Fibroblast of lung (primary cell): ENCODE results near the gene NACA2. TPM values are rescaled to one million over a fixed set of nuclear protein-coding genes. Genes with fewer than 3 reads are reported as not detected.

ENCODE experiments used
- DNase-seq, 2 donors: peaks; one replicate each; pipeline versions ENCODE4 v3.0.0 to v3.0.0-alpha.2; 2010; ENCODE audit warnings: low read depth in 2 of 2
- H2AFZ ChIP-seq: 2 replicates; pipeline ENCODE4 v1.5.1; 2012; ENCODE audit warnings: low read length, control low read depth, inconsistent platforms
- H3K27ac ChIP-seq: 2 replicates; pipeline ENCODE4 v1.5.1; 2011; ENCODE audit warnings: low read length, control low read depth; ENCODE audit not compliant: insufficient read depth
- H3K27me3 ChIP-seq: 2 replicates; pipeline ENCODE4 v1.5.1; 2011; ENCODE audit warnings: mild to moderate bottlenecking, low read length; ENCODE audit not compliant: control insufficient read depth, insufficient read depth
- H3K36me3 ChIP-seq: 2 replicates; pipeline ENCODE4 v1.5.1; 2011; ENCODE audit warnings: low read length; ENCODE audit not compliant: control insufficient read depth, insufficient read depth
- H3K4me1 ChIP-seq: 2 replicates; pipeline ENCODE4 v1.5.1; 2011; ENCODE audit warnings: low read length; ENCODE audit not compliant: control insufficient read depth, insufficient read depth; ENCODE audit errors: extremely low read depth
- H3K4me2 ChIP-seq: 2 replicates; pipeline ENCODE4 v1.5.1; 2011; ENCODE audit warnings: low read length, control low read depth; ENCODE audit not compliant: insufficient read depth; ENCODE audit errors: extremely low read depth
- H3K4me3 ChIP-seq, 4 experiments: fragments of 200-600 bp in 1 of 4; sonication (generic) in 1 of 4; replicated peaks in 1 of 4; 2 replicates each; pipeline ENCODE4 v1.5.1; 2011 to 2016; ENCODE audit warnings: low read length in 4 of 4, low read depth in 3 of 4, mild to moderate bottlenecking in 3 of 4, control low read depth in 2 of 4, inconsistent platforms in 1 of 4, mixed read lengths in 1 of 4; ENCODE audit not compliant: insufficient read depth in 1 of 4; ENCODE audit errors: control extremely low read depth in 1 of 4
- H3K79me2 ChIP-seq: 2 replicates; pipeline ENCODE4 v1.5.1; 2012; ENCODE audit warnings: mild to moderate bottlenecking, low read length, inconsistent platforms; ENCODE audit not compliant: control insufficient read depth, insufficient read depth
- H3K9ac ChIP-seq: 2 replicates; pipeline ENCODE4 v1.5.1; 2011; ENCODE audit warnings: mild to moderate bottlenecking, low read length, control low read depth; ENCODE audit not compliant: insufficient read depth
- H3K9me3 ChIP-seq: 2 replicates; pipeline ENCODE4 v1.5.1; 2012; ENCODE audit warnings: low read depth, low read length; ENCODE audit not compliant: control insufficient read depth, insufficient read depth
- H4K20me1 ChIP-seq: 2 replicates; pipeline ENCODE4 v1.5.1; 2011; ENCODE audit warnings: low read length; ENCODE audit not compliant: control insufficient read depth, insufficient read depth; ENCODE audit errors: extremely low read depth
- EZH2 ChIP-seq: IDR thresholded peaks from 2 replicates; pipeline ENCODE4 v1.5.1; 2012; ENCODE audit warnings: low read length, control low read depth, mild to moderate bottlenecking; ENCODE audit errors: missing control alignments
- polyA plus RNA-seq, 2 donors: library from polyadenylated mRNA; depleted of rRNA in 1 of 2; stranded (reverse) in 1 of 2; unstranded in 1 of 2; fragments of >200 nt; gene quantifications; 2 replicates each; pipeline ENCODE4 v1.2.1, GENCODE V29; 2011 to 2012; ENCODE audit warnings: missing spikeins in 1 of 2
- total RNA-seq: library from RNA; depleted of rRNA; stranded (reverse); fragments of >200 nt; gene quantifications from 2 replicates; pipeline ENCODE4 v1.2.1, GENCODE V29; 2014
- TF ChIP-seq, protein P1 (sequence below), 2 donors: IDR thresholded peaks in 1 of 2; conservative IDR thresholded peaks in 1 of 2; 1 replicate in 1 of 2; 2 replicates in 1 of 2; pipeline ENCODE4 v1.5.1; 2011 to 2012; ENCODE audit warnings: low read length in 2 of 2, control low read depth in 1 of 2, inconsistent platforms in 1 of 2, low read depth in 1 of 2, mild to moderate bottlenecking in 1 of 2

Gene NACA2
- total and polyA plus RNA-seq, 2 donors (not counting 1 experiment from before 2014, with no cell fraction given) = not detected

DNA sequence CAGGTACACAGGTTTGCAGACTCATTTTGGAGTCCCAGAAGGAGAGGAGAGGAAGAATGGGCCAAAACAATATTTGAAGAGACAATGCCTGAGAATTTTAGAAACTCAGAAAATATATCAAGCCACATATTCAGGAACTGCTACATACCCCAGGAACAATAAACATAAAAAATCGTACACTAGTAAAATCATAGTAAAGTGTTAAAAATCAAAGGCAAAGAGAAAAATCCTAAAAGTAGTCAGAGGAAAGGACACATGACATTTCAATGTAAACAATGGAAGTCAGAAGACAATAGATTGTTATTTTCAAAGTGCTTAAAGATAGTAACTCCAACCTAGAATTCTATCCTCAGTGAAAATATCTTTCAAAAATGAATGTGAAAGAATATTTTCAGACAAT, 28.5 kb upstream of the NACA2 start:
- H3K36me3 ChIP-seq = no peaks in the 10 kb centered on the region
- H3K4me2 ChIP-seq = no peak overlapping the region
- no peak overlapping the region for H3K4me3 ChIP-seq
- no peaks in the 10 kb centered on the region for H4K20me1 ChIP-seq
- no peaks in the 10 kb centered on the region for H3K4me1 ChIP-seq
- no peaks in the 10 kb centered on the region for H3K27me3 ChIP-seq
- H3K27ac ChIP-seq = no peak overlapping the region
- TF ChIP-seq, protein P1, sequence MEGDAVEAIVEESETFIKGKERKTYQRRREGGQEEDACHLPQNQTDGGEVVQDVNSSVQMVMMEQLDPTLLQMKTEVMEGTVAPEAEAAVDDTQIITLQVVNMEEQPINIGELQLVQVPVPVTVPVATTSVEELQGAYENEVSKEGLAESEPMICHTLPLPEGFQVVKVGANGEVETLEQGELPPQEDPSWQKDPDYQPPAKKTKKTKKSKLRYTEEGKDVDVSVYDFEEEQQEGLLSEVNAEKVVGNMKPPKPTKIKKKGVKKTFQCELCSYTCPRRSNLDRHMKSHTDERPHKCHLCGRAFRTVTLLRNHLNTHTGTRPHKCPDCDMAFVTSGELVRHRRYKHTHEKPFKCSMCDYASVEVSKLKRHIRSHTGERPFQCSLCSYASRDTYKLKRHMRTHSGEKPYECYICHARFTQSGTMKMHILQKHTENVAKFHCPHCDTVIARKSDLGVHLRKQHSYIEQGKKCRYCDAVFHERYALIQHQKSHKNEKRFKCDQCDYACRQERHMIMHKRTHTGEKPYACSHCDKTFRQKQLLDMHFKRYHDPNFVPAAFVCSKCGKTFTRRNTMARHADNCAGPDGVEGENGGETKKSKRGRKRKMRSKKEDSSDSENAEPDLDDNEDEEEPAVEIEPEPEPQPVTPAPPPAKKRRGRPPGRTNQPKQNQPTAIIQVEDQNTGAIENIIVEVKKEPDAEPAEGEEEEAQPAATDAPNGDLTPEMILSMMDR (conservative IDR thresholded peaks at IDR 0.05 in 1 of 2, IDR thresholded peaks at IDR 0.05 in 1 of 2; ENCODE audit: low read depth in 1 of 2, low read length in 2 of 2) = no peak
- no peak for TF ChIP-seq EZH2
- no peaks in the 10 kb centered on the region for H3K9me3 ChIP-seq
- peak in 1 of 2 donors; percentile 31 for DNase-seq
- no peaks in the 10 kb centered on the region for H3K79me2 ChIP-seq
- no peak overlapping the region for H3K9ac ChIP-seq
- H2AFZ ChIP-seq = no peak overlapping the region

GRCh38 chr17:61618950-61619349, 27.9 kb upstream of the NACA2 start:
- TF ChIP-seq, protein P1 (conservative IDR thresholded peaks at IDR 0.05 in 1 of 2, IDR thresholded peaks at IDR 0.05 in 1 of 2; ENCODE audit: low read depth in 1 of 2, low read length in 2 of 2) = no peak
- no peak for TF ChIP-seq EZH2
- DNase-seq = no peak
- no peak overlapping the region for H3K4me3 ChIP-seq

GRCh38 chr17:61617330-61617729, 26.3 kb upstream of the NACA2 start:
- H3K4me1 ChIP-seq = no peaks in the 10 kb centered on the region
- no peak overlapping the region for H3K4me2 ChIP-seq
- H3K9ac ChIP-seq = no peak overlapping the region
- DNase-seq = peak in 1 of 2 donors; percentile 77
- H4K20me1 ChIP-seq = no peaks in the 10 kb centered on the region
- no peak overlapping the region for H2AFZ ChIP-seq
- H3K79me2 ChIP-seq = no peaks in the 10 kb centered on the region
- H3K4me3 ChIP-seq = no peak overlapping the region
- no peak for TF ChIP-seq EZH2
- TF ChIP-seq, protein P1 (conservative IDR thresholded peaks at IDR 0.05 in 1 of 2, IDR thresholded peaks at IDR 0.05 in 1 of 2; ENCODE audit: low read depth in 1 of 2, low read length in 2 of 2) = no peak
- H3K27me3 ChIP-seq = no peaks in the 10 kb centered on the region
- H3K27ac ChIP-seq = no peak overlapping the region
- no peaks in the 10 kb centered on the region for H3K9me3 ChIP-seq
- H3K36me3 ChIP-seq = no peaks in the 10 kb centered on the region

More at GRCh38 chr17:61618950-61619349, 27.9 kb upstream of the NACA2 start:
- H3K4me2 ChIP-seq = no peak overlapping the region
- H3K36me3 ChIP-seq = no peaks in the 10 kb centered on the region
- H3K9ac ChIP-seq = no peak overlapping the region
- H3K4me1 ChIP-seq = no peaks in the 10 kb centered on the region
- no peaks in the 10 kb centered on the region for H4K20me1 ChIP-seq
- no peaks in the 10 kb centered on the region for H3K9me3 ChIP-seq
- H3K27ac ChIP-seq = no peak overlapping the region
- no peak overlapping the region for H2AFZ ChIP-seq
- no peaks in the 10 kb centered on the region for H3K27me3 ChIP-seq
- H3K79me2 ChIP-seq = no peaks in the 10 kb centered on the region
